GM13976 (cell line): ENCODE measurements around the gene COPS9.

Source experiments
- DNase-seq: peaks from one replicate; pipeline ENCODE4 v3.0.0; 2012; ENCODE audit warnings: low spot score
- in situ Hi-C: fragments of 300-500 bp; cut with MboI; formaldehyde crosslinking; loops from one replicate; pipeline ENCODE4 v1.12.0; 2022; ENCODE audit warnings: low sequenced_read_pairs, mixed read lengths, inconsistent platforms; ENCODE audit not compliant: unreplicated experiment
- TF ChIP-seq, protein P1 (sequence below): IDR thresholded peaks from 2 replicates; pipeline ENCODE4 v1.5.1; 2012; ENCODE audit warnings: borderline replicate concordance, mild to moderate bottlenecking; ENCODE audit not compliant: insufficient read depth; ENCODE audit errors: extremely low read depth, missing control alignments, control extremely low read depth

The COPS9 gene

DNA sequence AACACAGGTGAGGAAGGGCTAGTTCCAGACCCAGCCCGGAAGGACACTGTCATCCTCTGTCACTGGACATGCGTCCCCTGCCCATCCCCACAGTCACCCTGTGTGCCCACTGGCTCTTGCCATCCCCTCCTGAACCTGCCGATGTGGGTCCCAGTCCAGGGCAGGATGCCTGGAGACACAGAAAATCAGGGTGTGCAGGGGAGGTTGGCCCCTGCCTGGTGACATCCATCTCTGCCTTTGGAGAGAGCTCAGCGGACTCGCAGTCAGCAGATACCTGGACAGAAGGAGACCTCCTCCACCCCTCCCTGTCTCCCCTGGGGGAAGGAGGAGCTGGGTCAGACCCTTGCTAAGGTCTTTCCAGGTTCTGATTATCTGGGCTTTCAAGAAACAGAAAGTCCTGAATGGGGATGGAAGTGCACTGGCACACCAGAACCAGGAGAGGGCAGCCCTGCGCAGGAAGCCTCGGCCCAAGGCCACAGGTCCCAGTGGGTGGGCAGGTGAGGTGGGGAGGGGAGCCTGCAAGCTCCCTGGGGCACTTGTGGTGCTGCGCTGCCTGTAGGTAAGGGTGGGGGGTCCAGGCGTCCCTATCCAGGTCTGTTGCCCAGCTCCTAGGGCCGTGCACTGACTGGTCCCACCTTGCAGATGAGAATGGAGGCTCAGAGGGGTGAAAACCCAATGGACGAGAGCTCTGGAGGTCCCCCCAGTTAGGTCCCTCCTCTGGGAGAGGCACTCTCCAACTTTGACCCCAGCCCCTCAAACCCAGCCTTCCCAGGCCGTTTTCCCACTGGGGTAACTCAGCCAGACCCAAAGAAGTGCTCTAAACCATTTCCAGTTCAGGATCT lies 14.1 kb upstream of the COPS9 start:
- peak; percentile 85 for DNase-seq
- in situ Hi-C loops = loop anchor here (25.0 kb wide), 1 partner anchor 287 kb away; the partner anchor contains the start of gene GPC1
- TF ChIP-seq, protein P1, sequence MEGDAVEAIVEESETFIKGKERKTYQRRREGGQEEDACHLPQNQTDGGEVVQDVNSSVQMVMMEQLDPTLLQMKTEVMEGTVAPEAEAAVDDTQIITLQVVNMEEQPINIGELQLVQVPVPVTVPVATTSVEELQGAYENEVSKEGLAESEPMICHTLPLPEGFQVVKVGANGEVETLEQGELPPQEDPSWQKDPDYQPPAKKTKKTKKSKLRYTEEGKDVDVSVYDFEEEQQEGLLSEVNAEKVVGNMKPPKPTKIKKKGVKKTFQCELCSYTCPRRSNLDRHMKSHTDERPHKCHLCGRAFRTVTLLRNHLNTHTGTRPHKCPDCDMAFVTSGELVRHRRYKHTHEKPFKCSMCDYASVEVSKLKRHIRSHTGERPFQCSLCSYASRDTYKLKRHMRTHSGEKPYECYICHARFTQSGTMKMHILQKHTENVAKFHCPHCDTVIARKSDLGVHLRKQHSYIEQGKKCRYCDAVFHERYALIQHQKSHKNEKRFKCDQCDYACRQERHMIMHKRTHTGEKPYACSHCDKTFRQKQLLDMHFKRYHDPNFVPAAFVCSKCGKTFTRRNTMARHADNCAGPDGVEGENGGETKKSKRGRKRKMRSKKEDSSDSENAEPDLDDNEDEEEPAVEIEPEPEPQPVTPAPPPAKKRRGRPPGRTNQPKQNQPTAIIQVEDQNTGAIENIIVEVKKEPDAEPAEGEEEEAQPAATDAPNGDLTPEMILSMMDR = peak; percentile 61

DNA sequence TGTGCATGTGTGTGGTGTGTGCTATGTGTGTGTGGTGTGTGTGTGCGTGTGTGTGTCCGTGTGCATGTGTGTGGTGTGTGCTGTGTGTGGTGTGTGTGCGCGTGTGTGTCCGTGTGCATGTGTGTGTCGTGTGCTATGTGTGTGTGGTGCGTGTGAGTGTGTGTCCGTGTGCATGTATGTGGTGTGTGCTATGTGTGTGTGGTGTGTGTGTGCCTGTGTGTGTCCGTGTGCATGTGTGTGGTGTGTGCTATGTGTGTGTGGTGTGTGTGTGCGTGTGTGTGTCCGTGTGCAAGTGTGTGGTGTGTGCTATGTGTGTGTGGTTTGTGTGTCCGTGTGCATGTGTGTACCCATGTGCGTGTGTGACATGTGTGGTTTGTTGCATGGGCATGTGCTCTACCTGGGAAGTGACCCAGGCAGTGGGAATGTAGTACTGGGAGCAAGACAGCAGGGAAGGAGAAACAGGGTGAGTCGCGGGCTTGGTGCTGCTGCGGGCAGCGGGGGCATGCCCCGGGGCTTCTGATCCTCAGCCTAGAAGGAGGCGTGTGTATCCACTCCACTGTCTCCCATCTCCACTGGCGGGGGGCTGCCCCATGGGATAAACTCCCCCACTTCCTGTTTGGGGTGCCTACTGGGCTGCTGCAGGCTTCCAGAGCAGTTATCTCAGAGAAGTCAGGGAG lies 11.9 kb upstream of the COPS9 start:
- no peak for DNase-seq
- in situ Hi-C loops = no loop called here

GRCh38 chr2:240147382-240147781 lies 11.3 kb upstream of the COPS9 start:
- TF ChIP-seq, protein P1 = no peak
- in situ Hi-C loops = no loop called here
- no peak for DNase-seq

More for the DNA sequence above, 11.9 kb upstream of the COPS9 start:
- TF ChIP-seq, protein P1 = no peak

DNA sequence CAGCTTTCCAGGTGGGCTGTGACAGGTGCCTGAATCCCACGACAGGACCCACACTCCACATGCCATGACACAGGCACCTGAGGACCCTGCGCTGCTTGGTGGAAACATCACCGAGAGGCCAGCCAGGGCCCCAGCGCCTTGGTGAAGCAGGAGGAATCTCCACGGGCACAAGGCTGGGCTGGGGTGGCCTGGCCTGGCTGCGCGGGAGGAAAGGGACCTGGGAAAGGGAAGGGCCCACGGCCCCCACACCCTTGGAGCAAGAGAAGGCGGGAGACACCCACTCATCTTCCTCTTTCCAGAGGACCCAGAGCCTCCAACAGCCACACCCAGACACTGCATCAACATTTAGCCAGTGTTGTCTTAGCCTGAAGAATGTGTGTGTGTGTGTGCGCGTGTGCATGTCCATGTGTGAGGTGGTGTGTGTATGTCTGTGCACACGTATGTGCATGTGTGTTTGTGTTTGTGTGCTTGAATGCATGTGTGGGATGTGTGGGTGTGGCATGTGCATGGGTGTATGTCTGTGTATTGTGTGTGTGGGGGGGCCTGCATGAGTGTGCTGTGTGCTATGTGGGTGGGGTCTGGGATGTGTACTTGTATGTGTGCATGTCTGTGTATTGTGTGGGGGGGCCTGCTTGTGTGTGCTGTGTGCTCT lies 10.6 kb upstream of the COPS9 start:
- in situ Hi-C loops = no loop called here
- no peak for DNase-seq
- TF ChIP-seq, protein P1 = no peak

DNA sequence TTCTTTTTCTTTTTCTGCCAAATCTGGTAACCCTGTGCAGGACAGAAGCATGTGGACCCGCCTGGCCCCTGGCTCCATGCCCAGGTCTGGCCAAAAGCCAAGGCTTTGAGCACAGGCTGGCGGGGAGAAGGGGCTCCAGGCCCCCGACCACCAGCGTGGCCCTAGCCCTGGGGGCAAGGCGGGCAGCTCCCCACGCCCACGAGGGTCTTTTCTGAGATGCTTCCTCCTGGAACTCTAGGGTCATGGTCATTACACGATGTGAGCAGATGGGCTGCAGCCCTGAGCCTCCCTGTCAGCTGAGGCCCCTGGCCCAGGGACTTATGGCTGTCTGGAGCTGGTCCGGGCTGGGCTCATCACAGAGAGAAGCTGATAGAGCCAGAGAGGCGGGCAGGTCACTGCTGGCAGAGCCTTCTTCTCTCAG lies 10.0 kb upstream of the COPS9 start:
- TF ChIP-seq, protein P1 = no peak
- in situ Hi-C loops = no loop called here
- no peak for DNase-seq

GRCh38 chr2:240145461-240145860 lies 9.4 kb upstream of the COPS9 start:
- in situ Hi-C loops = no loop called here
- DNase-seq = no peak
- TF ChIP-seq, protein P1 = no peak
